Neural cell (in vitro differentiated cells): ENCODE results near the gene PCNX1. TPM values are rescaled to one million over a fixed set of nuclear protein-coding genes. Genes with fewer than 3 reads are reported as not detected.

Experiments
- H2AFZ ChIP-seq: fragments of 200-600, 300-800 bp; sonication (generic), shearing (Covaris generic); 2 replicates; pipeline ENCODE4 v1.6.0; 2014; ENCODE audit warnings: low read depth, mild to moderate bottlenecking, antibody characterized with exemption, low read length, moderate library complexity
- H3F3A ChIP-seq: fragments of 200-600 bp; shearing (Covaris generic); 2 replicates; pipeline ENCODE4 v1.6.1; 2016; ENCODE audit warnings: mild to moderate bottlenecking, moderate library complexity, mixed read lengths, antibody characterized with exemption, low read length; ENCODE audit not compliant: insufficient read depth, poor library complexity, severe bottlenecking
- H3K27ac ChIP-seq: fragments of 200-600, 300-800 bp; sonication (generic), shearing (Covaris generic); 2 replicates; pipeline ENCODE4 v1.5.1; 2014; ENCODE audit warnings: mild to moderate bottlenecking, low read length, moderate library complexity
- H3K27me3 ChIP-seq: fragments of 300-800, 200-600 bp; sonication (generic), shearing (Covaris generic); 2 replicates; pipeline ENCODE4 v1.6.0; 2014; ENCODE audit warnings: mild to moderate bottlenecking, low read depth, low read length, moderate library complexity; ENCODE audit not compliant: insufficient read depth
- H3K36me3 ChIP-seq: fragments of 300-800, 200-600 bp; sonication (generic), shearing (Covaris generic); 2 replicates; pipeline ENCODE4 v1.5.1; 2014; ENCODE audit warnings: mild to moderate bottlenecking, antibody characterized with exemption, low read length, moderate library complexity; ENCODE audit not compliant: insufficient read depth
- H3K4me2 ChIP-seq: fragments of 300-800, 200-600 bp; sonication (generic), shearing (Covaris generic); 2 replicates; pipeline ENCODE4 v1.6.0; 2014; ENCODE audit warnings: mild to moderate bottlenecking, low read length
- H3K4me3 ChIP-seq: fragments of 300-800, 200-600 bp; sonication (generic), shearing (Covaris generic); 2 replicates; pipeline ENCODE4 v1.5.1; 2014; ENCODE audit warnings: mild to moderate bottlenecking, low read length, moderate library complexity
- H3K79me2 ChIP-seq: fragments of 200-600 bp; shearing (Covaris generic); replicated peaks from 2 replicates; pipeline ENCODE4 v1.6.0; 2014; ENCODE audit warnings: mild to moderate bottlenecking, low read length, moderate library complexity; ENCODE audit not compliant: insufficient read depth
- H3K9ac ChIP-seq: fragments of 300-800, 200-600 bp; sonication (generic), shearing (Covaris generic); 2 replicates; pipeline ENCODE4 v1.6.1; 2016; ENCODE audit warnings: mild to moderate bottlenecking, low read length, mixed read lengths
- H3K9me2 ChIP-seq: fragments of 200-600 bp; shearing (Covaris generic); 2 replicates; pipeline ENCODE4 v1.6.1; 2016; ENCODE audit warnings: mild to moderate bottlenecking, low read length, mixed read lengths; ENCODE audit not compliant: insufficient read depth
- H3K9me3 ChIP-seq: fragments of 200-600, 300-800 bp; sonication (generic), shearing (Covaris generic); 2 replicates; pipeline ENCODE4 v1.6.1; 2016; ENCODE audit warnings: mild to moderate bottlenecking, mixed run types, low read length, moderate library complexity, mixed read lengths
- H4K20me1 ChIP-seq: fragments of 200-600 bp; shearing (Covaris generic); 2 replicates; pipeline ENCODE4 v1.6.1; 2016; ENCODE audit warnings: mild to moderate bottlenecking, mixed run types; ENCODE audit not compliant: insufficient read depth
- EP300 ChIP-seq: fragments of 450-650 bp; conservative IDR thresholded peaks from 2 replicates; pipeline ENCODE4 v1.6.1; 2014; ENCODE audit warnings: antibody characterized with exemption, mild to moderate bottlenecking, moderate library complexity; ENCODE audit not compliant: poor library complexity, severe bottlenecking
- EZH2 ChIP-seq: fragments of 200-600, 300-800 bp; shearing (Covaris generic), sonication (generic); IDR thresholded peaks from 2 replicates; pipeline ENCODE4 v1.6.1; 2014; ENCODE audit warnings: antibody characterized with exemption, low read length, borderline replicate concordance, mild to moderate bottlenecking; ENCODE audit not compliant: insufficient read depth, poor library complexity, severe bottlenecking
- MXI1 ChIP-seq: fragments of 450-650 bp; conservative IDR thresholded peaks from 2 replicates; pipeline ENCODE4 v1.6.1; 2014; ENCODE audit warnings: antibody characterized with exemption, mild to moderate bottlenecking; ENCODE audit not compliant: poor library complexity, severe bottlenecking
- POLR2AphosphoS5 ChIP-seq: IDR thresholded peaks from 2 replicates; pipeline ENCODE4 v1.6.1; 2012
- RAD21 ChIP-seq: fragments of 450-650 bp; conservative IDR thresholded peaks from 2 replicates; pipeline ENCODE4 v1.6.1; 2014; ENCODE audit warnings: antibody characterized with exemption, mild to moderate bottlenecking, moderate library complexity
- SMC3 ChIP-seq: fragments of 450-650 bp; conservative IDR thresholded peaks from 2 replicates; pipeline ENCODE4 v1.6.1; 2014; ENCODE audit warnings: antibody characterized with exemption, mild to moderate bottlenecking, moderate library complexity; ENCODE audit not compliant: poor library complexity
- TAF1 ChIP-seq: IDR thresholded peaks from 2 replicates; pipeline ENCODE4 v1.6.1; 2012; ENCODE audit warnings: low read depth
- polyA plus RNA-seq: library from polyadenylated mRNA; depleted of rRNA; stranded (reverse); fragments of >200 nt; gene quantifications from 2 replicates; pipeline ENCODE4 v1.2.3, GENCODE V29; 2014
- TF ChIP-seq, protein P1 (sequence below): fragments of 450-650 bp; IDR thresholded peaks from 2 replicates; pipeline ENCODE4 v1.5.1; 2014; ENCODE audit warnings: antibody characterized with exemption, mild to moderate bottlenecking, moderate library complexity; ENCODE audit not compliant: poor library complexity, severe bottlenecking
- TF ChIP-seq, protein P2 (sequence below): IDR thresholded peaks from 2 replicates; pipeline ENCODE4 v1.6.1; 2012; ENCODE audit warnings: borderline replicate concordance

The PCNX1 gene
- polyA plus RNA-seq, 1 donor from 2014 or later: 23.7 TPM

DNA sequence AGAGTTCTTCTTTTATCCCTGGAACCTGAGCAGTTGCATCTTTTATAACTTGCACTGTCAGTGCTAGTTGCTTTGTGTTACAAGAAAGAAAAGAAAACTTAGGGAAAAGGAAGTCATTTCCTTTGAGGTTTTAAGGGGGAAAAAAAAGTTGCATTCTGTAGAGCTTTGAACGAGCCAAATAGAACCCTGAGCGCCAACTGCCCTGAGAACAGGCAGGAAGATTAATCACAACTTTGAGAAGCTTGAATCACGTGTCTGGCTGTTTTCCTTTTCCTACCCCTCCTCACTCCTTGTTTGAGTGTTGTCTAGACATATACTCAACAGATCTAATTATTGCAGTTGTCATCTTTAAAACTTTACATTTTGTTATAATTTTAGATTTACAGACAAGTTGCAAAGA, 12.5 kb downstream of the PCNX1 start:
- no peaks in the 10 kb centered on the region for H3K36me3 ChIP-seq
- TF ChIP-seq, protein P1, sequence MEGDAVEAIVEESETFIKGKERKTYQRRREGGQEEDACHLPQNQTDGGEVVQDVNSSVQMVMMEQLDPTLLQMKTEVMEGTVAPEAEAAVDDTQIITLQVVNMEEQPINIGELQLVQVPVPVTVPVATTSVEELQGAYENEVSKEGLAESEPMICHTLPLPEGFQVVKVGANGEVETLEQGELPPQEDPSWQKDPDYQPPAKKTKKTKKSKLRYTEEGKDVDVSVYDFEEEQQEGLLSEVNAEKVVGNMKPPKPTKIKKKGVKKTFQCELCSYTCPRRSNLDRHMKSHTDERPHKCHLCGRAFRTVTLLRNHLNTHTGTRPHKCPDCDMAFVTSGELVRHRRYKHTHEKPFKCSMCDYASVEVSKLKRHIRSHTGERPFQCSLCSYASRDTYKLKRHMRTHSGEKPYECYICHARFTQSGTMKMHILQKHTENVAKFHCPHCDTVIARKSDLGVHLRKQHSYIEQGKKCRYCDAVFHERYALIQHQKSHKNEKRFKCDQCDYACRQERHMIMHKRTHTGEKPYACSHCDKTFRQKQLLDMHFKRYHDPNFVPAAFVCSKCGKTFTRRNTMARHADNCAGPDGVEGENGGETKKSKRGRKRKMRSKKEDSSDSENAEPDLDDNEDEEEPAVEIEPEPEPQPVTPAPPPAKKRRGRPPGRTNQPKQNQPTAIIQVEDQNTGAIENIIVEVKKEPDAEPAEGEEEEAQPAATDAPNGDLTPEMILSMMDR: no peak
- TF ChIP-seq SMC3 (no peak), EZH2 (no peak), POLR2AphosphoS5 (no peak), MXI1 (no peak), EP300 (no peak), RAD21 (no peak), TAF1 (no peak)
- TF ChIP-seq, protein P2, sequence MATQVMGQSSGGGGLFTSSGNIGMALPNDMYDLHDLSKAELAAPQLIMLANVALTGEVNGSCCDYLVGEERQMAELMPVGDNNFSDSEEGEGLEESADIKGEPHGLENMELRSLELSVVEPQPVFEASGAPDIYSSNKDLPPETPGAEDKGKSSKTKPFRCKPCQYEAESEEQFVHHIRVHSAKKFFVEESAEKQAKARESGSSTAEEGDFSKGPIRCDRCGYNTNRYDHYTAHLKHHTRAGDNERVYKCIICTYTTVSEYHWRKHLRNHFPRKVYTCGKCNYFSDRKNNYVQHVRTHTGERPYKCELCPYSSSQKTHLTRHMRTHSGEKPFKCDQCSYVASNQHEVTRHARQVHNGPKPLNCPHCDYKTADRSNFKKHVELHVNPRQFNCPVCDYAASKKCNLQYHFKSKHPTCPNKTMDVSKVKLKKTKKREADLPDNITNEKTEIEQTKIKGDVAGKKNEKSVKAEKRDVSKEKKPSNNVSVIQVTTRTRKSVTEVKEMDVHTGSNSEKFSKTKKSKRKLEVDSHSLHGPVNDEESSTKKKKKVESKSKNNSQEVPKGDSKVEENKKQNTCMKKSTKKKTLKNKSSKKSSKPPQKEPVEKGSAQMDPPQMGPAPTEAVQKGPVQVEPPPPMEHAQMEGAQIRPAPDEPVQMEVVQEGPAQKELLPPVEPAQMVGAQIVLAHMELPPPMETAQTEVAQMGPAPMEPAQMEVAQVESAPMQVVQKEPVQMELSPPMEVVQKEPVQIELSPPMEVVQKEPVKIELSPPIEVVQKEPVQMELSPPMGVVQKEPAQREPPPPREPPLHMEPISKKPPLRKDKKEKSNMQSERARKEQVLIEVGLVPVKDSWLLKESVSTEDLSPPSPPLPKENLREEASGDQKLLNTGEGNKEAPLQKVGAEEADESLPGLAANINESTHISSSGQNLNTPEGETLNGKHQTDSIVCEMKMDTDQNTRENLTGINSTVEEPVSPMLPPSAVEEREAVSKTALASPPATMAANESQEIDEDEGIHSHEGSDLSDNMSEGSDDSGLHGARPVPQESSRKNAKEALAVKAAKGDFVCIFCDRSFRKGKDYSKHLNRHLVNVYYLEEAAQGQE: no peak
- H3K9ac ChIP-seq: no peak overlapping the region
- no peak overlapping the region for H3K27ac ChIP-seq
- H3K9me2 ChIP-seq: no peaks in the 10 kb centered on the region
- H3K4me3 ChIP-seq: no peak overlapping the region
- no peak overlapping the region for H3K4me2 ChIP-seq
- H3F3A ChIP-seq: no peaks in the 10 kb centered on the region
- H4K20me1 ChIP-seq: no peaks in the 10 kb centered on the region
- H3K79me2 ChIP-seq: peaks cover 83% of the 10 kb centered on the region
- H2AFZ ChIP-seq: no peak overlapping the region
- H3K9me3 ChIP-seq: no peaks in the 10 kb centered on the region
- H3K27me3 ChIP-seq: no peaks in the 10 kb centered on the region

DNA sequence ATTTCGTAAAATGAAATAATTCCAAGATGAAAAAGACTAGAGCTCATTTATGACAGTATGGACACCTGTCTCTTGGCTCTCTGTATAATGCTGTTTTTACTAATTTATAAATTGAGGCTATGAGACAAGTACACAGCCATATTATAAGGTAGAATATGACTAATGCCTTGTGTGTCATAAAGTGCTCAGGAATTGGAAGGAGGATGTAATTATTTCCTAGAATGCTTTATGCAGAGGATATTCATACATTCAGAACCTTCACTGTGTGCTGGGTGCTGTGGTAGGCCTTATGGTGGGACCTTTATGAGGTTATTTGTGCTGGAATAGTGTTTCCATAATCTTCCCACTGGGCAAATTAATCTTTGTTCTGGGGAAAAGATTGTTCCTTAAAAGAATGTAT, 13.3 kb downstream of the PCNX1 start:
- TF ChIP-seq SMC3 (no peak), TAF1 (no peak), RAD21 (no peak), MXI1 (no peak), EP300 (no peak), EZH2 (no peak), POLR2AphosphoS5 (no peak)
- TF ChIP-seq, protein P1: no peak
- TF ChIP-seq, protein P2: no peak
- Histone ChIP-seq H4K20me1 (no peaks in the 10 kb centered on the region), H3K4me3 (no peak overlapping the region), H3K27ac (no peak overlapping the region), H3K79me2 (peaks cover 76% of the 10 kb centered on the region), H3K9ac (no peak overlapping the region), H3F3A (no peaks in the 10 kb centered on the region), H3K9me2 (no peaks in the 10 kb centered on the region), H3K27me3 (no peaks in the 10 kb centered on the region), H3K9me3 (no peaks in the 10 kb centered on the region), H3K4me2 (no peak overlapping the region), H3K36me3 (no peaks in the 10 kb centered on the region), H2AFZ (no peak overlapping the region)
